Stimulated activated CD4-positive, alpha-beta T cell treated with anti-CD3 and anti-CD28 coated beads, Interleukin-1b, Interleukin-23, amount 100 ng/mL, for 1 hour (primary cell): ENCODE data around the gene FRMD8.
A peak's percentile ranks its signal among the peaks of the same experiment; 100 is the strongest.
"Not testable (repeated sequence)": the region's sequence is repeated elsewhere in the genome, so short reads cannot be mapped to it uniquely, and the experiment has no call there.

ENCODE experiments used
- DNase-seq, 2 donors: peaks; one replicate each; pipeline ENCODE4 v3.0.0-alpha.2; 2020; ENCODE audit warnings: low read depth in 2 of 2

Gene FRMD8

DNA sequence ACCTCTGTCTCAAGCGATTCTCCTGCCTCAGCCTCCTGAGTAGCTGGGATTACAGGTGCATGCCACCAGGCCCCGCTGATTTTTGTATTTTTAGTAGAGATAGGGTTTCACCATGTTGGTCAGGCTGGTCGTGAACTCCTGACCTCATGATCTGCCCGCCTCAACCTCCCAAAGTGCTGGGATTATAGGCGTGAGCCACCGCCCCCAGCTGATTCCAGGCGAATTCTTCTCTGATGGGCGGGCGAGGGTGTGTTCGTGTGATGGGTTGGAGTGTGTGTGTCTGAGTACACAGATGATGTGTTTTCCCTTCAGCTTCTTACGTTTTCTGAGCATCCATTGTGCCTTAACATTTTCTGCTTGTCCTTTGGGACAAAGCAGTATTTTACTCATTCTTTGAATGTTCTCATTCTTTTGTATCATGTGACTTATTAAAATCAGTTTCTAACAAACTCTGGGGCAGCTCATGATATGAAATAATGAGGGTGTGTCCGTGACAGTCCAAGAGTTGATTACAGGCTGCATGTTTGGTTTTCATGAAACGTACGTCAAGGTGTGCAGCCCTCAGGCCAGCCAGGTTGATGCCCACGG, 26.7 kb downstream of the FRMD8 start:
- not testable (repeated sequence) for DNase-seq

DNA sequence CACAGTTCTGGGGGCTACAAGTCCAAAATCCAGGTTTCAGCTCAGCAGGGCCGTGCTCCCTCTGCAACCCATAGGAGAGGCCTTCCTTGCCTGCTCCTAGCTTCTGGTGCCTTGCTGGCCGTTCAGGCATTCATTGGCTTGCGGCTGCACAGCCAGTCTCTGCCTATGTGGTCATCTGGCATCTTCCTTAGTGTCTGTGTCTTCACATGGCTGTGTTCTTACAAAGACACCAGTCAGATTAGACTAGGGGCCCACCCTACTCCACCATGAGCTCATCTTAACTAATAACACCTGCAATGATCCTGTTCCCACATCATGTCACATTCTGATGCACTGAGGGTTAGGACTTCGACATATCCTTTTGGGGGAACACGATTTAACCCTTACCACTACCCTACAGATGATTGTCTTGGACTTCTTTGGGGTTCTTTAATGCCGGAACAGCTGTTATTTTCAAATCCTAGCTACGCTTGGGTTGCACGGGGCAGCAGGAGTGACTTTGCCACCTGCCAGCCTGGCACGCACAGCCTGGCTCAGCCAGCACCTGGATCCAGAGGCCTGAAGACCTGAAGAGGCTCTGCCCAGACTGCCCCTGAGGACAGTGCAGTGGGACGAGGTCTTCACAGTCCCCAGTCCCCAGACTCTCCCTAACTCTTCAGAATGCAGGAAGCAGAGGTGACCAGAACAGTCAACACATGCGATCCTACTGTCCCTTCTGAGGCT, 28.5 kb downstream of the FRMD8 start:
- DNase-seq, result no peak

DNA sequence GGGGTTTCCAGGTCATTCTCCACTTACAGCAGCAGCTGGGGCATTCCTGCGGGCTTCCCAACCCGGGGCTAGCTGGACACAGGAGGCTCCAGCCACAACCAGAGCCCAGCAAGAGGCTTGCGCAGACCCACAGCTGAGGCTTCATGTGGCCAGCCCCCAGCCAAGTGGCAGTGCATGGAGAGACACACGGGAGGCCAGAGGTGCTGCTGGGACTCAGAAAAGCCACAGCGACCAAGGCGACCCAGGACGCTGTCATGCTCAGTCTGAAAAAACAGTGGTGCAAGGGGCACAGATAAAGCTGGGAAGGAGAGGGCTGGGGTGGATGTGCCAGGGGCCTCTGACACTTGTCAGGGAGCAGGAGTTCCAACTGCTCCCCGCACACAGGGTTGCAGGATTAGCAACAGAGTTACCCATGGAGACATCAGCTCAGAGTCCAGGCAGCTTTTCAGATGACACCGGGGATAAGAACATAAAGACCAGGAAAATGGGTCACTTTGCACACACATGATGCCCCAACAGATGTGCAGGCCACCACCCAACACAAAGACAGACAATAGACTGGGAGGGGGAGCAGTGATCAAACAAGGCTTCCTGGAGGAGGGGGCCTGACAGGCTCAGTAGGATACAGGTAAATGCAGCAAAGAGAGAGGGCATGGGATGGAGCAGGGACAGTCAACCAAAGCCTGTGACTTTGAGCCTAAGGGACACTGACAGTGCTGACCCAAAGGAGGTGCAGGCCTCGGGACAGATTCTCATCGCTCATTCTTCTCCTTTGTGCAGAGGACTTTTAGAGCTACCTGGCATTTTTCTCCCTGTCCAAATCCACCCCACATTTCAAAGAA, 29.3 kb downstream of the FRMD8 start:
- no peak for DNase-seq

DNA sequence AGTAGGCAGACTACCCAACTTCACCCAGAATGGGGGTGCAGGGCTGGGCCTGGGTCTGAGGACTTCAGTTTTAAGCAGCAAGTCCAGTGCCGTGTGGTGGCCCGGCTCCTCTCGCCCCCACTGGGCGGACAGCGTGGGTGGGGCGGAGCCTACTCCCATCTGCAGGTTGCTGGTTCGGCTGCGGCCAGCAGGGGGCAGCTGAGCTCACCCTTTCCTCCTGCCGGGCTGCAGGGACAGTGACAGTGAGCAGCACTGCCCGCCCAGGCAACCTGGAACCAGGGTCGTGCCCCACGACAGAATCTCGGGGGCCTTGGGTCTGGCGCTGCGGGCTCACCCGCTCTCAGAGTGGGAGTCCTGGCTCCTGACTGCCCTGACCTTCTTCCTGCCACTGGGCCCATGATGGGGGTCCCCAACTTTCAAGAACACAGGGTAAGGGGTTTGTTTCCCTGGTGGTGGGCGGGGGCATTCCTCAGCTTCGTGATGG, 29.9 kb downstream of the FRMD8 start:
- DNase-seq, result peak; percentile 81 to 86

DNA sequence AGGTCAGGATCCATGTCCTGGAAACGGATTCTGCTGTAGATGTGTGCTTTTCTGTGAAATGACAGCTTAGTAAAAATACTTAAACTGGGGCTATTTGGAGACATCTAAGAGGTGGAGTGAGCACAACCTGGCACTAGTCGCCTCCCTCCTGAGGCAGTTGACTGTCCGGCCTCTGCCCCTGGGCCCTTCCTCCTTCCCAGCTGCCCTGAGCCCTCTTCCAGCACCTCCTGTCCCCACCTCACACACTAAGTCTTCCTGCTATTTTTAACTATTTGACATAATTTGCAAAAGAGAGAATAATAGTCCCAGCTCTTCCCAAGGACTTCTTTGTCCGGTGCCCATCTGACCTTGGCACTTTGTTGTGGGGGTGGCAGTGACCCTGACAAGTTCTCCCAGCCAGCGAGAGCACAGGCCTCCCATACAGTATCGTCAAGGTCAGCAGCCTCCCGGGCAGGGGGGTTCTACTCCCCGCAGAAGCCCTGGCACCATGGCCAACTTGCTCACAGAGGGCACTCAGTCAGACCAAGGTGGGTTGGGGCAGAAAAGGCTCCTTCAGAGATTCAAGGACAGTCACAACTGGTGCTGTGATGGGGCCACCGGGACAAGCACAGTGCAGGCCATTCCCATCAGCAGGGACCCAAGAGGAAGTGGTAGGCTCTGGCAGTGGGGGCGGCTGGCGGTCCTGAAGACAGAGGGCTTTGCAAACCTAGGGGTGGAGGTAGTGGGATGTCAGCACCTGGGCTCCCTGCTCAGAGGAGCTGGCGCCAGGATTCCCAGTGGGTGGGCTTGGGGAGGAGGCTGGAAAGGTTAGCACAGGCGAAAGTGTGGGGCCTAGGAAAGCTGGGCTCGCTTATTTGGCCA, 30.6 kb downstream of the FRMD8 start:
- DNase-seq, result no peak

DNA sequence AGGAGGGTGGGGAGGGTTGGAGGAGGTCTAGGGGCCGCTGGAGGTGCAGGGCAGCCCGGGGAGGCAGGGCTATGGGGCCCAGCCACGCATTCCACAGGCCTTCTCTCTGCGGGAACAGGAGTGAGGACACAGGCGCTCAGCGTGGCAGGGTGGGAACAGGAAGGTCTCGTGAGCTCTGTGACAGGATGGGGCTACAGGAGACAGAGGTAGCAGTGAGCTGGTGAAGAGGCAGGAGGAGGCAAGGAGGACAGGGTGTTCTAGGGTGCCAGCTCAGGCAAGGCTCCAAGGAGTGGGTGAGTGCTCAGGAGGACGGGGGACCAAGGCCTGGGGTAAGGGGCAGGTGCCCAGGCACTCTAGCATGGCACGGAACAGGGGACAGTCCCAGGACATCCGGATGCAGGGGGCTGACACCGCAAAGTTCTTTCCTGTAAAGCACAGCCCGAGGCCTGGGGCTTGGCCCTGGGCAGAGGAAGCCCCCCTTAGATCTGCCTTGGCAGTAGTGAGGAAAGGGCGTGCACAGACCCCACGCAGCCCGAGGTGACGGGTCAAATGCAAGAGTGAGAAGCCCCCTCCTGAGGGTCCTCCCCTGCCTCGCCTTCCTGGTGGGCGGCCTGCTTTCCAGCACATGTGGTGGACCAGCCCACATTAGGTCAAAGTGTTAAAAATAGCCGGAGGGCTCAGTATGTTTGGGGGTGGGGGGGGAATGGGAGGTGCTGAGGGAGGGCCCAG, 31.4 kb downstream of the FRMD8 start:
- DNase-seq, result no peak

DNA sequence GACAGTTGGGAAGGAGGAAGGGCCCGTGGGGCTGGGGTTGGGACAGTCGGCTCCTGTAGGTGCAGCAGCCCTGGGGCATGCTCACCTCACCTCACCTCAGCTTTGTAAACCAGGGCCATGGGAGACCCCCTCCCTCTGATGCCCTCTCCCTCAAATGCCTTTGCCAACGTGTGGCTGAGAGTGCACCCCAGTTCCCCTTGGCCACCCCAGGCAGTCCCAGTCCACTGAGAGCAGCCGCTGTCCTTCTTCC, 31.9 kb downstream of the FRMD8 start:
- no peak for DNase-seq

DNA sequence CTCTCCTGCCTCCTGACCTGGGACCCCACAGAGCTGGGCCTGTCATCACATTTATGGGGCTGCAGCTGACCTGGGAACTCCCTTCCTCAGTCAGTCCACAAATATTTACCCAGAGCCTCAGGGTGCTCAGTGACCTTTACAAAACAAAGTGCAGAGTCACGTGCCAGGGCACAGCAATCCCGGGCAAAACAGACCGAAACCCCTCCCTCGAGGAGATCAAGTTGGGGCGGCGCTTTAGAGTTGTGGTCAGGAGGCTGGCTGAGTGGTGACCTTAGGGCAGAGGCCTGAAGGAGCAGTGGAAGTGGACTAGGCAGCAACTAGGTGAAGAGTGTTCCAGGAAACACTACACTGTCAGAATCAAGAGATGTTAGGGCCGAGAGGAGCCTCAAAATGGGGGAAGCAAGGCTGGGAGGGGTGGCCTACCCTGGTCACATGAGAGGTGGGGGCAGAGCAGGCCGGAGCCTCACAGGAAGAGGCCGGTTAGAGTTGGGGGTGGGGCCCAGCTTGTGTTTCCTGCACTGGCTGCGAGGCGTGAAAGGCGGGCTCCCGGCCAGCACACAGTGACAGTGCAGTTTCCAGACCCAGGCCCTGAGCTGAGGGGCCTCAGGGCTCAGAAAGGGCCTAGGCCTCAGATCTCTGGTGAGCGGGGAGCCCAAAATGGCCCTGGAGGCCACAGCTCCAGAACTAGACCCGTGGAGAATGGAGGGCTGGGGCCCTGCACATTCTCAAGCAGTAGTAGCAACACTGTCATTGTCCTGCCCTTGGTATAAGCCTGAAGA, 32.4 kb downstream of the FRMD8 start:
- DNase-seq, result peak in 1 of 2 donors; percentile 49

DNA sequence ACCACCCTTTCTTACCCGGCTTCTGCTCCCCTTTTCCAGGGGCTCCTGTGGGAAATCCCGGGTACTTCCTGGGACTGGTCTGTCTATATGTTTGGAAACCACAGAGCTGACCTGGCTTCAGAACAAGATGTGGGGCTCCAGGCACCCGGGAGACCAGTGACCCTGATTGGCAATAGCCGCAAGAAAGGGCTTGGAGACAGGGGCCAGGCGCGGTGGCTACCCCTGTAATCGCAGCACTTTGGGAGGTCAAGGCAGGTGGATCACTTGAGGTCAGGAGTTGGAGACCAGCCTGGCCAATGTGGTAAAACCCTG, 33.0 kb downstream of the FRMD8 start:
- no peak for DNase-seq

DNA sequence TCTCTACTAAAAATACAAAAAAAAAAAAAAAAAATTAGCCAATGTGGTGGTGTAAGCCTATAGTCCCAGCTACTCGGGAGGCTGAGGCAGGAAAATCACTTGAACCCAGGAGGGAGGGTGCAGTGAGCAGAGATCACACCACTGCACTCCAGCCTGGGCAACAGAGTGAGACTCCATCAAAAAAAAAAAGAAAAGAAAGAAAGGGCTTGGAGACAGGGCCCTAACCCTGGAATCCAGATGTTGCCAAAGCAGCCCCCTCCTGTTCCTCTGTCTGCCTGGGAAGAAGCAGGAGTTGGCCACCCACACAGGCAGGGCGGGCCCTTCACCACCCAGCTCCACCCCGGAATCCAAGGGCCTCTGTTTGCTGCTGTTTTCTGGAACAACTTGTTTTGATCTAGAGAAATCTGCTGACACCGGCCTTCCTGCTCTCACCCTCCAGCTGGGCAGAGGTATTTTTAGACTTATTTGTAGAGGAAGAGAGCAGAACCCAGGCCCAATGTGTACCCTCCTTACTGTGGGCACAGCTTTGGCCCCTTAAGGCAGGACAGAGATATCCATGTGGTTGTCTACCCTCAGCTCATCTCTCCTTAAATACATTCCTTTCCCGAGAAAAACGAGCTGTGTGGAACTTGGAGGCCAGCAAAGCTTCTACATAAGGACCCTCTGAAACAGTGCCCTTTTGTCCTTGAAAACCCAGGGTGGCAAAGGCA, 33.5 kb downstream of the FRMD8 start:
- DNase-seq, result no peak

DNA sequence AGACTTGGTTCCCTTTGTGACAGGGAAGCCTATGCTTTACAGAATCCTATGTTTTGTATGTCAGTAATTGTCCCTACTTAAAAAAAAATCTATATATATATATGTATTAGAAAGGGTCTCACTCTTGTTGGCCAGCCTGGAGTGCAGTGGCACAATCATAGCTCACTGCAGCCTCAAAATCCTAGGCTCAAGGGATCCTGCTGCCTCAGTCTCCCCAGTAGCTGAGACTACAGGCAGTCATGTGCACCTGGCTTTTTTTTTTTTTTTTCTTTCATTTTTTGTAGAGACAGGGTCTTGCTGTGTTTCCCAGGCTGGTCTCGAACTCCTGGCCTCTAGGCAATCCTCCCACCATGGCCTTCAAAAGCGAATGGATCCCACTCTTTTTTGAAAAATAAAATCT, 34.1 kb downstream of the FRMD8 start:
- DNase-seq, result no peak

DNA sequence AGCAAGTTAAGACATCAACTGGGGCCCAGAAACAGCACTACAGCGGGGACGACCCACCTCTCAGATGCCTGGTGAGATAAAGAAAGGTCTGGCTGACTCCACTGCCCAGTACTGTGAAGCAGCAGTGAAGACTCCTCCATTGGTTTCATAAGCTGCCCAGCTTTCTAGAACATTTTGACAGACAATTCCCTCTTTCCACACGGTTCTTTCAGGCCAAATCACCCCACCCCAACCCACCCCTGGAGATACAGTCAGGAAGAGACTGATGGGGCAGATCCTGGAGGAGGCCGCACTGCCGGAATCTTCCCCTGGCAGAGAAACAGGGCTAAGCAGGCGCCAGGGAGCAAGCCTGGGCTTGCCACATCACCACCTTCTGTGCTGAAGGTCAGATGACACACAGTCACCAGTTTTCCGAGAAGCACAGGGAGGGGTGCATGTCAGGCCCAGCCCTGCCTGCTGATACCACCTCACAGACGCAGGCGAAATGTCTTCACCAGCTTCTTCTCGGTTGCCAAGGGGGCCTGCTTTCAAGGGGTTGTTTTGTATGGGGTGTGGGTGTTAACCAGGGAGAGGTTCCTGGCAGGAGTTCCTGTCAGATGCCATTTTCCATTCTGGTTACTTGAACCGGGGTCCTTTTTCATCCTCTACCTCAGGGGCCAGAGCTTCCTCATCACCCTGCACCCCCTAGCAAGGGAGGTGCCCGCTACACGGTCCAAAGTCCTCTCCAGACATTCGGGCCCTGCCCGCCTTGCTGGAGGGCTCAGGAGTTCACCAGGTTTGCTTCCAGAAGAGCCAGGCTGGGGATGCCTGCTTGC, 34.7 kb downstream of the FRMD8 start:
- peak in 1 of 2 donors; percentile 73 for DNase-seq

DNA sequence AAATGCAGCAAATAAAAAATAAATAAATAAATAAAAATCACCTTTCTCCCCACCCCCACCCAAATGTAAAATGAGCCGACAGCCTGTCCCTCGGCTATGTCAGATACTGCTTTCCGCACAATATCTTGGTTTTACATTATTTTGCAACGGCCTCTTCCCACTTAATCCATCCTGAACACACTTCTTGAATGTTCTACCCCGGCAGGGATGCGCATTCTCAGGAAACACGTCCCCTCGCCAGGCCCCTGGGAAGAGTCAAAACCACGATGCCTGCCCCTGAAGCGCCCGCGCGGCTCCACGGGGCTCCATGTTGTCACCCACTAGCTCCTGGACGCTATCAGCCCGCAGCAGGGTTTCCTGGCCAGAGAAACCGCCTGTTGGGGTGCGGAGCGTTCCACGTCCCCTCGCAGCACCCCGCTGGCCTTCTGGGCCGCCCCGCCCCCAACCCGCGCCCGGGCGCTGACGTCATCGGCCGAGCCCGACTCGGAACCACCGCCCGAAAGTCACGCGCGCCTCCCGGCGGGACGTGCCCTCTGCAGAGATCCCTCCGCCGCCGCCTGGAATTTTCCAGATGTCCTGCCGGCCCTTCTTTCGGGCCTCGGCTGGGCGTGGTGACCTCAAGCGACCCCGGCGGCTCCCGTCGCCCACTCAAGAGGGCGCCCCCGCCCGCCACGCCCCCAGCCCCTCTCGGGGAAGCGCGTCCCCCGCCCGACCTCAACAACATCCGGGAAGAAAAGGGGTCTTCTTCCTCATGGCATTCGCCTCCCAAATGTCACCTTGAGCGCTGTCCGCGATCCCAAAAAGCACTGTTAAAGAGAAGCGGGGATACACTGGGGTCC, 35.6 kb downstream of the FRMD8 start:
- DNase-seq, result peak; percentile 84 to 88

DNA sequence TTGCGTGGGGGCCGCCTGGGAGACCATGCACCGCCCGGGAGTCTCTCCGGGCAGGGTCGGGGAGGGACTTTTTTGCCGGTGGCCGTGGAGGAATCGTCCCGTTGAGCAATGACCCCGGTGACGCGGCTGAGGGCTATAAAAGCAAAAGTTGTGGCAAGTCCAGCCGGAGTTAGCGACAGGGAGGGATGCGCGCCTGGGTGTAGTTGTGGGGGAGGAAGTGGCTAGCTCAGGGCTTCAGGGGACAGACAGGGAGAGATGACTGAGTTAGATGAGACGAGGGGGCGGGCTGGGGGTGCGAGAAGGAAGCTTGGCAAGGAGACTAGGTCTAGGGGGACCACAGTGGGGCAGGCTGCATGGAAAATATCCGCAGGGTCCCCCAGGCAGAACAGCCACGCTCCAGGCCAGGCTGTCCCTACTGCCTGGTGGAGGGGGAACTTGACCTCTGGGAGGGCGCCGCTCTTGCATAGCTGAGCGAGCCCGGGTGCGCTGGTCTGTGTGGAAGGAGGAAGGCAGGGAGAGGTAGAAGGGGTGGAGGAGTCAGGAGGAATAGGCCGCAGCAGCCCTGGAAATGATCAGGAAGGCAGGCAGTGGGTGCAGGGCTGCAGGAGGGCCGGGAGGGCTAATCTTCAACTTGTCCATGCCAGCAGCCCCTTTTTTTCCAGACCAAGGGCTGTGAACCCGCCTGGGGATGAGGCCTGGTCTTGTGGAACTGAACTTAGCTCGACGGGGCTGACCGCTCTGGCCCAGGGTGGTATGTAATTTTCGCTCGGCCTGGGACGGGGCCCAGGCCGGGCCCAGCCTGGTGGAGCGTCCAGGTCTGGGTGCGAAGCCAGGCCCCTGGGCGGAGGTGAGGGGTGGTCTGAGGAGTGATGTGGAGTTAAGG, 36.4 kb downstream of the FRMD8 start, which contains the start of gene NEAT1:
NEAT1 (plus strand) TSS at position 166 of the 883 bp plus-strand sequence.
- peak; percentile 85 to 92 for DNase-seq

DNA sequence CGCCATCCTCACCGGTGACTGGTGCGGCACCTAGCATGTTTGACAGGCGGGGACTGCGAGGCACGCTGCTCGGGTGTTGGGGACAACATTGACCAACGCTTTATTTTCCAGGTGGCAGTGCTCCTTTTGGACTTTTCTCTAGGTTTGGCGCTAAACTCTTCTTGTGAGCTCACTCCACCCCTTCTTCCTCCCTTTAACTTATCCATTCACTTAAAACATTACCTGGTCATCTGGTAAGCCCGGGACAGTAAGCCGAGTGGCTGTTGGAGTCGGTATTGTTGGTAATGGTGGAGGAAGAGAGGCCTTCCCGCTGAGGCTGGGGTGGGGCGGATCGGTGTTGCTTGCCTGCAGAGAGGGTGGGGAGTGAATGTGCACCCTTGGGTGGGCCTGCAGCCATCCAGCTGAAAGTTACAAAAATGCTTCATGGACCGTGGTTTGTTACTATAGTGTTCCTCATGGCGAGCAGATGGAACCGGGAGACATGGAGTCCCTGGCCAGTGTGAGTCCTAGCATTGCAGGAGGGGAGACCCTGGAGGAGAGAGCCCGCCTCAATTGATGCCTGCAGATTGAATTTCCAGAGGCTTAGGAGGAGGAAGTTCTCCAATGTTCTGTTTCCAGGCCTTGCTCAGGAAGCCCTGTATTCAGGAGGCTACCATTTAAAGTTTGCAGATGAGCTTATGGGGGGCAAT, 37.2 kb downstream of the FRMD8 start:
- no peak for DNase-seq
